ENCODE data around the gene R3HDML. TPM values are rescaled to one million over a fixed set of nuclear protein-coding genes. Genes with fewer than 3 reads are reported as not detected.

The R3HDML gene
- total RNA-seq, 6 donors from 2014 or later = not detected

- ATAC-seq (ENCODE audit: low FRiP score in 2 of 2) = no peak
- Histone ChIP-seq H3K27ac (no peak overlapping the region), H3K4me1 (peaks cover under 1 to 18% (median 1%) of the 10 kb centered on the region in 4 donors), H3K9me3 (no peaks in the 10 kb centered on the region), H3K4me3 (no peak overlapping the region), H3K36me3 (peaks cover 0 to 9% (median 0%) of the 10 kb centered on the region in 4 donors), H3K27me3 (no peaks in the 10 kb centered on the region)
- DNase-seq = no peak
- no peak for TF ChIP-seq POLR2A (IDR thresholded peaks at IDR 0.05)
Measured at GRCh38 chr20:44304383-44304782, 32.5 kb upstream of the R3HDML start.

DNA sequence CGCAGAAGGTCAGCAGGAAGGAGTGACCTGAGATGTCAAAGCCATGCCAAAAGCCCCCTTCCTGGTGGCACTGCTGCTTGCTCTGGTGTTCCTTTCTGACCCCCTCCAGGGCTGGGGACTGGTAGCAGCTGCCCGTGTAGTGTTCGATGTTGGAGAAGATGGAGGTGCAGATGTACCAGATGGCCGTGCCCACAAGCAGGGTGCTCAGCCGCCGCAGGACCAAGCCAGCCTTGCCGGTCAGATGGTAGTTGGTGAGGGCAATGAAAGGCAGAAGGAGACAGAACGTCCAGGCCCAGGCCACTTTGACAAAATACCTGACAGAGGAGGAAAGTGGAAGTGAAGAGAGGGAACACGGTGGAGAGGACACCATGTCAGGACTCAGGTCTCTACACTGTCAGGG, 29.9 kb upstream of the R3HDML start:
- TF ChIP-seq POLR2A (IDR thresholded peaks at IDR 0.05) (no peak), CTCF (IDR thresholded peaks at IDR 0.05) (no peak), EP300 (IDR thresholded peaks at IDR 0.05) (no peak), POLR2AphosphoS5 (IDR thresholded peaks at IDR 0.05) (no peak)
- 92 to 93% methylated on average over 9 of the region's 9 CpGs for WGBS, 2 donors
- H3K27ac ChIP-seq = no peak overlapping the region

DNA sequence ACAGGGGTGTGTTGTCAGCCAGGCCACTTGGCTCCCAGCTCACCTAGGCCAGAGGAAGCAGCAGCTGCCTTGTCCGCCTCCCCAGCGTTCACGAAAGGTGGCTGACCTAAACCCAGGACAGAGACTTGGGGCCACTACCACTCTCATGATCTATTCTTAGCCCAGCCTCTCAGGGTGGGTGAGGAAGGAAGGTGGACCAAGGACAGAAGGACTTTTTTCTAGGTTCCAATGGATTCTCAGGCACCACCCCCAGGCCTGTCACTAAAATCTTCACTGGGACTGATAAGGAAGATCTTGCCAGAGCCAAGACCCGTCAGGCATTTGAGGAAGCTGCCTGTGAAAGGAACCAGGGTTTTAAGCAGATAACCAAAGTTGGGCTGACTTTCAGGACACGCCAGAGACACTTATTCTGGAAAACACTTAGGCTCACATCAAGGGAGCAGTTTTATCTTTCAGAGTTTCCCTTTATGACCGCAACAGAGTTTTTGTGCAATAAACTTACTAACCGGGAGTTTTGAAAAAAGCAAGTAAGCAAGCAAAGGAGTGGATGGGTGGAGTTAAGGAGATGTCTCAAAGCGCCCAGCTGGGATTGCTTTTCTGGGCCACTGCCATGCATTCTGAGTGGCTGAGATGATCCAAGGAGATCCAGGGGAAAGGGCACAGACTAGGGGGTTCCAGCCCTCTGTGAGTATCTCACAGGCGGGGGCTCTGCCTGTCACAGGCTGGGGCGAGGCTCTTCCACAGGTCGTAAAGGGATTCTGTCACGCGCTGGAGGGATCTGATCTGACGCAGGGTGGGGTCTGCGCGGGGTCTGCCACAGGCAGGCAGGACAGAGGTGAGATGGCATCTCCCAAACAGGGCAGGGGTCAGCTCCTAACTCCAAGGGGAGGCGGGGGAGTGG, 26.8 kb upstream of the R3HDML start:
- ATAC-seq (ENCODE audit: low FRiP score in 2 of 2) (peak; percentile 15 to 63), DNase-seq (peak; percentile 26 to 46)
- WGBS, 2 donors = 30 to 31% methylated on average over 9 to 17 of the region's 17 CpGs
- Histone ChIP-seq H3K27me3 (no peaks in the 10 kb centered on the region), H3K4me1 (peaks cover 14 to 24% (median 17%) of the 10 kb centered on the region in 4 donors), H3K36me3 (peaks cover 0 to 9% (median 0%) of the 10 kb centered on the region in 4 donors), H3K4me3 (peak overlapping the region; percentile 81 to 96 (median 90)), H3K27ac (peak overlapping the region; percentile 62 to 87 (median 79)), H3K9me3 (no peaks in the 10 kb centered on the region)
- no peak for TF ChIP-seq CTCF (IDR thresholded peaks at IDR 0.05)
- TF ChIP-seq POLR2AphosphoS5 (IDR thresholded peaks at IDR 0.05) = no peak
- no peak for TF ChIP-seq EP300 (IDR thresholded peaks at IDR 0.05)
- TF ChIP-seq POLR2A (IDR thresholded peaks at IDR 0.05) = no peak

More for the DNA sequence above, 29.9 kb upstream of the R3HDML start:
- Histone ChIP-seq H3K4me1 (peaks cover 14 to 35% (median 17%) of the 10 kb centered on the region in 4 donors), H3K4me3 (no peak overlapping the region), H3K9me3 (no peaks in the 10 kb centered on the region), H3K27me3 (no peaks in the 10 kb centered on the region), H3K36me3 (peaks cover 0 to 9% (median 0%) of the 10 kb centered on the region in 4 donors)
- ATAC-seq (ENCODE audit: low FRiP score in 2 of 2) (no peak), DNase-seq (peak in 1 of 2 donors; percentile 52)

GRCh38 chr20:44310664-44311639, 25.9 kb upstream of the R3HDML start, which contains the start of gene FITM2:
Gene FITM2, minus strand, starts transcription at chr20:44311202. Its CDS starts 54 bp downstream, at chr20:44311148.
- Histone ChIP-seq H3K27ac (peak within 1 kb of the TSS; percentile 62 to 87 (median 79)), H3K4me3 (peak within 1 kb of the TSS; percentile 81 to 96 (median 90)), H3K27me3 (no peaks in the 10 kb centered on the region), H3K36me3 (peaks cover 0 to 9% (median 0%) of the 10 kb centered on the region in 4 donors), H3K9me3 (no peaks in the 10 kb centered on the region), H3K4me1 (peaks cover 14 to 24% (median 17%) of the 10 kb centered on the region in 4 donors)
- peak; percentile 98 to 99 for ATAC-seq (ENCODE audit: low FRiP score in 2 of 2)
- TF ChIP-seq POLR2A (IDR thresholded peaks at IDR 0.05) (peak in 2 of 4 donors; percentile 66 to 69), EP300 (IDR thresholded peaks at IDR 0.05) (peak in 1 of 4 donors; percentile 60), CTCF (IDR thresholded peaks at IDR 0.05) (peak; percentile 96 to 99 (median 98)), POLR2AphosphoS5 (IDR thresholded peaks at IDR 0.05) (peak; percentile 83 to 96)
- 2 to 7% methylated on average over 15 to 58 of the region's 70 CpGs for WGBS, 2 donors
- DNase-seq = peak; percentile 99 to 100

Data from upper lobe of left lung (tissue), 6 donors.